Measurements from ENCODE around the gene UBE2QL1.

DNA sequence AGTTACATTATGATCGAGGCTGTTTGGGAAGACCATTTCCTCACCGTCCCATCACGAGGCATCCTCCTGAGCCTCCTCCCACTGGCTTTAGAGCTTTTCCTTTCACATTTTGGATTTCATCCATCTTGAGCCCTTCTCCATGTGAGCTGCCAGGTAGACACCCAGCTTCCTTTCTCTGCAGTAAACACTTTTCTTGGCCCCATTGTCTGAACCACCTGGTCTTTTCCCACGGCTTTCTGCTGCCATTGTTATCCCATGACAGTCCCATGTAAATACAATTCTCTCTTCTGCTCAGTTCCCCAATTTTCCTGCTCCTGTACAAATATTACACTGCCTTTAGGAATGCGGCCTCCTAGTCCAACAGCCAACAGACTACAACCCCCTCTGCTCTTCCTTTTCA lies 24.1 kb downstream of the UBE2QL1 start:
- TF ChIP-seq, protein P1, sequence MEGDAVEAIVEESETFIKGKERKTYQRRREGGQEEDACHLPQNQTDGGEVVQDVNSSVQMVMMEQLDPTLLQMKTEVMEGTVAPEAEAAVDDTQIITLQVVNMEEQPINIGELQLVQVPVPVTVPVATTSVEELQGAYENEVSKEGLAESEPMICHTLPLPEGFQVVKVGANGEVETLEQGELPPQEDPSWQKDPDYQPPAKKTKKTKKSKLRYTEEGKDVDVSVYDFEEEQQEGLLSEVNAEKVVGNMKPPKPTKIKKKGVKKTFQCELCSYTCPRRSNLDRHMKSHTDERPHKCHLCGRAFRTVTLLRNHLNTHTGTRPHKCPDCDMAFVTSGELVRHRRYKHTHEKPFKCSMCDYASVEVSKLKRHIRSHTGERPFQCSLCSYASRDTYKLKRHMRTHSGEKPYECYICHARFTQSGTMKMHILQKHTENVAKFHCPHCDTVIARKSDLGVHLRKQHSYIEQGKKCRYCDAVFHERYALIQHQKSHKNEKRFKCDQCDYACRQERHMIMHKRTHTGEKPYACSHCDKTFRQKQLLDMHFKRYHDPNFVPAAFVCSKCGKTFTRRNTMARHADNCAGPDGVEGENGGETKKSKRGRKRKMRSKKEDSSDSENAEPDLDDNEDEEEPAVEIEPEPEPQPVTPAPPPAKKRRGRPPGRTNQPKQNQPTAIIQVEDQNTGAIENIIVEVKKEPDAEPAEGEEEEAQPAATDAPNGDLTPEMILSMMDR (IDR thresholded peaks at IDR 0.05): no peak
- TF ChIP-seq POLR2AphosphoS5 (IDR thresholded peaks at IDR 0.05) (no peak), POLR2A (IDR thresholded peaks at IDR 0.05) (no peak)
